ENCODE data around the gene FBXL7.

The FBXL7 gene

DNA sequence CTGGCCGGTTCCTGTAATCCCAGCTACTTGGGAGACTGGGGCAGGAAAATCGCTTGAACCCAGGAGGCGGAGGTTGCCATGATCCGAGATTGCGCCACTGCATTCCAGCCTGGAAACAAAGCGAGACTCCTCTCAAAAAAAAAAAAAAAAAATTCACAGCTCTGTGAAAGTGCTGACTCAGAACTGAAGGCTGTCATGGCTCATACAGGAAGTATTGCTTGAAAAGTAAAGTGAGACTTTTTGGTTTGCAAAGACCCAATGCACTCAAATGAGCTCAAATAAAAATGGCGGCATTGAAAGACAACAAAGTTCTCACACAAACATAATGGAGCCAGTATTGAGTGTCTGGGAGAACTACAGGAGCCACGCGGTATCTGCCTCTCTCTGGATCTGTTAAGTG lies 202.1 kb downstream of the FBXL7 start:
- TF ChIP-seq, protein P1, sequence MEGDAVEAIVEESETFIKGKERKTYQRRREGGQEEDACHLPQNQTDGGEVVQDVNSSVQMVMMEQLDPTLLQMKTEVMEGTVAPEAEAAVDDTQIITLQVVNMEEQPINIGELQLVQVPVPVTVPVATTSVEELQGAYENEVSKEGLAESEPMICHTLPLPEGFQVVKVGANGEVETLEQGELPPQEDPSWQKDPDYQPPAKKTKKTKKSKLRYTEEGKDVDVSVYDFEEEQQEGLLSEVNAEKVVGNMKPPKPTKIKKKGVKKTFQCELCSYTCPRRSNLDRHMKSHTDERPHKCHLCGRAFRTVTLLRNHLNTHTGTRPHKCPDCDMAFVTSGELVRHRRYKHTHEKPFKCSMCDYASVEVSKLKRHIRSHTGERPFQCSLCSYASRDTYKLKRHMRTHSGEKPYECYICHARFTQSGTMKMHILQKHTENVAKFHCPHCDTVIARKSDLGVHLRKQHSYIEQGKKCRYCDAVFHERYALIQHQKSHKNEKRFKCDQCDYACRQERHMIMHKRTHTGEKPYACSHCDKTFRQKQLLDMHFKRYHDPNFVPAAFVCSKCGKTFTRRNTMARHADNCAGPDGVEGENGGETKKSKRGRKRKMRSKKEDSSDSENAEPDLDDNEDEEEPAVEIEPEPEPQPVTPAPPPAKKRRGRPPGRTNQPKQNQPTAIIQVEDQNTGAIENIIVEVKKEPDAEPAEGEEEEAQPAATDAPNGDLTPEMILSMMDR (IDR thresholded peaks at IDR 0.05; ENCODE audit: low read depth, low read length) = no peak
- no peak overlapping the region for H3K4me3 ChIP-seq (replicated peaks in 1 of 2; ENCODE audit: low read depth in 2 of 2, low read length in 2 of 2)
- DNase-seq (ENCODE audit: low read depth in 2 of 2) = peak; percentile 70 to 80

DNA sequence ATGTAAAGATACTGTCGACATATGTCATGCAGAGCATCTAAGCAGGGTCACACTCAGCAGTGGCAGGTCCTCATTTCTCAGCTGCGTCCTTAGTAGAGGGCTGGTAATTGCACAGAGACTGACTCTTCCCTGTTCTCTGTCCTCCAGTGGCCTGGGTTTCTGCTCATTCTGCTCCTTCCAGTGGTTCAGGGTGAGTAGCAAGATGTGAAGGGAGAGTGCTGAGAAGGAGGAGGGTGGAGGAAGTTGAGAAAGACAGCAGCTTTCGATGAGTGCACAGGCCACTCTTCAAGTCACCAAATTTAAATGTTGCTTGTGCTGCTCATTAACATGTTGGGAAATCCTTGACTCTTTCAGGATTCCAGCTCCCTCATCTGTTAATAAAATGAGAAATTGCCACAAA lies 203.9 kb downstream of the FBXL7 start:
- H3K4me3 ChIP-seq (replicated peaks in 1 of 2; ENCODE audit: low read depth in 2 of 2, low read length in 2 of 2) = no peak overlapping the region
- TF ChIP-seq, protein P1 (IDR thresholded peaks at IDR 0.05; ENCODE audit: low read depth, low read length) = no peak
- DNase-seq (ENCODE audit: low read depth in 2 of 2) = peak in 1 of 2 donors; percentile 15

DNA sequence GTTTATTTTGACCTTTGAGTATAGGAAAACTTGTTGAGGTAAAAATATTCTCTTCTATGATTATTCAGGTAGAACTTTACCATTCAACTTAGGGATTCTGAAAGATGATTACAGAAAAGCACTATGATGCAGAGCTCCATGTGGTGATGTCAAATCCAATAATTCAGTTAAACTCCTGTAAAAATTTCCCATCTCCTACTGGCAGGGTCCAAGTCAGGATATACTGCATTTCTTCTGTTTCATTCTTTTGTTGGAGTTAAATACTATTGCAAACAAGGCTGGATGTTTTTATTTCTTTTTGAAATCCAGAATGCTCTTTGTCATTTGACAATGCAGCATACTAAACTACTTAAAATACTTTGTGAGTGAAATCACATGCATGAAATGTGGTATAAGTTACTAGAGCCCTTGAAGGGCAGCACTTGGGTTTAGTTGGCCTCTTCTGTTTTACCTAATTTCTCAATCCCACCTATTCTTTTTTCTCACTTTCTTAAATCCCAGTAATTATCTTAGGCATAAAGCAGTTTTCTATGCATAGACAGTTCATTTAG lies 204.5 kb downstream of the FBXL7 start:
- H3K4me3 ChIP-seq (replicated peaks in 1 of 2; ENCODE audit: low read depth in 2 of 2, low read length in 2 of 2) = no peak overlapping the region
- no peak for DNase-seq (ENCODE audit: low read depth in 2 of 2)
- TF ChIP-seq, protein P1 (IDR thresholded peaks at IDR 0.05; ENCODE audit: low read depth, low read length) = no peak

- DNase-seq (ENCODE audit: low read depth in 2 of 2) = no peak
- TF ChIP-seq, protein P1 (IDR thresholded peaks at IDR 0.05; ENCODE audit: low read depth, low read length) = no peak
- H3K4me3 ChIP-seq (replicated peaks in 1 of 2; ENCODE audit: low read depth in 2 of 2, low read length in 2 of 2) = no peak overlapping the region
Observed at GRCh38 chr5:15707631-15708030, 207.7 kb downstream of the FBXL7 start.

- H3K4me3 ChIP-seq (replicated peaks in 1 of 2; ENCODE audit: low read depth in 2 of 2, low read length in 2 of 2) = no peak overlapping the region
- no peak for DNase-seq (ENCODE audit: low read depth in 2 of 2)
- TF ChIP-seq, protein P1 (IDR thresholded peaks at IDR 0.05; ENCODE audit: low read depth, low read length) = no peak
Observed at GRCh38 chr5:15711892-15712291, 211.9 kb downstream of the FBXL7 start.

DNA sequence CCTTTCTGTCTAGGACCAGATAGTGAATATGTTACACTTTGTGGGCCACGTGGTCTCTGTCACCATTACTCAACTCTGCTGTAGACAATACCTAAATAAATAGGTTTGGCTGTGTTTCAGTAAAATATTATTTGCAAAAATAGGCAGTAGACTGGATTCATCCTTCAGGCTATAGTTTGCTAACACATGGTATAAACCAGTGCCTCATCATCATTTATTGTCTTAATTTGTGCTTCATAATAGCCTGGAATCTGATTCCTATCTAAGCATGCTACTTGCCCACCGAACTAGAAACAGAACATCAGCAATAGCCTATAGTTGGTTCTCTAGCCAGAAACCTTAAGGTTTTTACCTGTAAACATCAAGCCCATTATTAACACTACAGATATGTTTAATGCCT lies 215.6 kb downstream of the FBXL7 start:
- DNase-seq (ENCODE audit: low read depth in 2 of 2) = no peak
- TF ChIP-seq, protein P1 (IDR thresholded peaks at IDR 0.05; ENCODE audit: low read depth, low read length) = no peak
- H3K4me3 ChIP-seq (replicated peaks in 1 of 2; ENCODE audit: low read depth in 2 of 2, low read length in 2 of 2) = no peak overlapping the region

DNA sequence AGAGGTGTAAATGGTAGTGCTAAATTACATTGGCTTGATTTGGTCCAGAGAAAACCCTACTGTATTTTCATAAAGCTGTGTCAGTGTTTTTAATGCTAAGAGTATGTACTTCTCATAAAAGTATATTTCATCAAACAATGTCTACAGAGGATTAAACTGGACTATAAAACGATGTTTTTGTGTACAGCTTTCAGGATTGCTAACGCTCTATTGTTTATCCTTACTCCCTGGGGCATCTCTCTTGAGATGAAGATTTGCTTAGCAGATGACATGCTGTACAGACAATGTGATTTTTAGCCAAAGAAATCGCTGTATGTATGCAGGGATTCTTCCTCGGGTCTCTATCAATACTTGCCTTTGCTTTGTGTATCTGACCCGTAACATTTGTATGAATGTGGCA lies 216.0 kb downstream of the FBXL7 start:
- DNase-seq (ENCODE audit: low read depth in 2 of 2) = peak in 1 of 2 donors; percentile 25
- TF ChIP-seq, protein P1 (IDR thresholded peaks at IDR 0.05; ENCODE audit: low read depth, low read length) = no peak
- no peak overlapping the region for H3K4me3 ChIP-seq (replicated peaks in 1 of 2; ENCODE audit: low read depth in 2 of 2, low read length in 2 of 2)
